ENCODE data around the gene MYO1D. TPM values are rescaled to one million over a fixed set of nuclear protein-coding genes. Genes with fewer than 3 reads are reported as not detected.
A peak's percentile ranks its signal among the peaks of the same experiment; 100 is the strongest.

MYO1D gene
- total and polyA plus RNA-seq, 9 donors: 20.9 to 62.2 (median 53.8) TPM

DNA sequence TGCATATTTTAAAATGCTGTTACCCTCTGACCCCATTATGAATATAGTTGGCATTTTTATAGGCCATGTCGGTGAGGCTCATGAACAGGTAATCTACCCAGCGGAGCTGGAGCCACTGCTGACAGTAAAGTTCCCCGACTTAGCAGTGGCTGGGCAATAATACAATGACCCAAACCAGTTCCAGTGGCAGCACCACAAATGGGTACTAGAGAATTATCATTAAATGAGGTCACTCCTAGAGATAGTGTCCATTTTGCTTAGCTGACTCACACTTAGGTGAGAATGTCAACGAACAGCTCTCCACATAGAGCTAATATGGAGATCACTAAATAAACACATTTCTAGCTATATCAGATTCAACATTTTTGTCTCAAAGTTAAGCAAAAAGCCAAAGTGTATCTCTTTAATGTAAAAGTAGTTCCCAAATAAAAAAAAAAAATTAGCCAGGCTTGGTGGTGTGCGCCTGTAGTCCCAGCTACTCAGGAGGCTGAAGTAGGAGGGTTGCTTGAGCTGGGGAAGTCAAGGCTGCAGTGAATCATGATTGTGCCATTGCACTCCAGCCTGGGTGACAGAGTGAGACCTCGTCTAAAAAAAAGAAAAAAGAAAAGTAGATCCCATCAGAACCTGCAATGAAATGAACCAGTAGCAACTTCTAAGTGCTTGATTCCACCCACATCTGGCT is 7.4 kb downstream of the MYO1D start:
- H3K27me3 ChIP-seq: no peaks in the 10 kb centered on the region
- intact Hi-C loops (cut with DNase I): loop anchor here in 1 of 4 donors (5.0 to 10.0 kb wide), 3 partner anchors 45 to 125 kb away; partner anchors contain the start of gene SPACA3
- peaks cover 15% of the 10 kb centered on the region for H3K4me1 ChIP-seq (ENCODE audit: insufficient read depth)
- 72 to 80% (median 75%) methylated on average over 6 of the region's 6 CpGs for WGBS, 3 donors
- DNase-seq: no peak
- peak overlapping the region in 1 of 2 donors; percentile 9 for H3K27ac ChIP-seq
- no peaks in the 10 kb centered on the region for H3K36me3 ChIP-seq
- no peak overlapping the region for H3K4me3 ChIP-seq
- TF ChIP-seq, protein P1, sequence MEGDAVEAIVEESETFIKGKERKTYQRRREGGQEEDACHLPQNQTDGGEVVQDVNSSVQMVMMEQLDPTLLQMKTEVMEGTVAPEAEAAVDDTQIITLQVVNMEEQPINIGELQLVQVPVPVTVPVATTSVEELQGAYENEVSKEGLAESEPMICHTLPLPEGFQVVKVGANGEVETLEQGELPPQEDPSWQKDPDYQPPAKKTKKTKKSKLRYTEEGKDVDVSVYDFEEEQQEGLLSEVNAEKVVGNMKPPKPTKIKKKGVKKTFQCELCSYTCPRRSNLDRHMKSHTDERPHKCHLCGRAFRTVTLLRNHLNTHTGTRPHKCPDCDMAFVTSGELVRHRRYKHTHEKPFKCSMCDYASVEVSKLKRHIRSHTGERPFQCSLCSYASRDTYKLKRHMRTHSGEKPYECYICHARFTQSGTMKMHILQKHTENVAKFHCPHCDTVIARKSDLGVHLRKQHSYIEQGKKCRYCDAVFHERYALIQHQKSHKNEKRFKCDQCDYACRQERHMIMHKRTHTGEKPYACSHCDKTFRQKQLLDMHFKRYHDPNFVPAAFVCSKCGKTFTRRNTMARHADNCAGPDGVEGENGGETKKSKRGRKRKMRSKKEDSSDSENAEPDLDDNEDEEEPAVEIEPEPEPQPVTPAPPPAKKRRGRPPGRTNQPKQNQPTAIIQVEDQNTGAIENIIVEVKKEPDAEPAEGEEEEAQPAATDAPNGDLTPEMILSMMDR (IDR thresholded peaks at IDR 0.05): no peak
- TF ChIP-seq POLR2A (IDR thresholded peaks at IDR 0.05) (no peak), EP300 (IDR thresholded peaks at IDR 0.05) (no peak)
- H3K9me3 ChIP-seq: no peaks in the 10 kb centered on the region

DNA sequence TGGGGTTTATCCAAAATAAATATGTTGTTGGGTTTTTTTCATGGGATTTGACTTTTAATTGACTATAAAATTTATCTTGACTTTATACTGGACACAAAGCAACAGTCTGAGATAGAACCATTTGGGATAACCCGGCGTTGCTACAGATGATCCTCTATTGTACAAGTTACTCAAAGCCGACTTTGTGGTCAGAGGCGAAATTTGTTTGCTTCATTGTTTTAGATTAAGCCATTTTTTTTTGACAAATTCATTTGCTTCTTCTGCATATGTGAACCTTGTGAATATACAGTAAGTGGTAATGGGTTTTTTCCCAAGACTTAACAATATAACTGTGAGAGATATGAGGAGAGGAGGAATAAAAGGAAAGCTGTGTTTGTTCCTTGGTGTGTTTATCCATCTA is 11.8 kb downstream of the MYO1D start:
- intact Hi-C loops (cut with DNase I): loop anchor here in 1 of 4 donors (5.0 kb wide), 1 partner anchor 82 kb away; no protein-coding TSS in a partner anchor
- no peaks in the 10 kb centered on the region for H3K27me3 ChIP-seq
- H3K36me3 ChIP-seq: no peaks in the 10 kb centered on the region
- no peaks in the 10 kb centered on the region for H3K9me3 ChIP-seq
- no peak overlapping the region for H3K4me3 ChIP-seq
- TF ChIP-seq EP300 (IDR thresholded peaks at IDR 0.05) (no peak), POLR2A (IDR thresholded peaks at IDR 0.05) (no peak)
- TF ChIP-seq, protein P1 (IDR thresholded peaks at IDR 0.05): no peak
- no peak for DNase-seq
- H3K27ac ChIP-seq: no peak overlapping the region
- H3K4me1 ChIP-seq (ENCODE audit: insufficient read depth): peaks cover 11% of the 10 kb centered on the region
- WGBS, 3 donors: 96 to 97% (median 96%) methylated on average over 4 of the region's 4 CpGs

- intact Hi-C loops (cut with DNase I): loop anchor here in 1 of 4 donors (5.0 kb wide), 1 partner anchor 36 kb away; no protein-coding TSS in a partner anchor
These were observed 13.4 kb downstream of the MYO1D start for GRCh38 chr17:32863559-32863958.

GRCh38 chr17:32862940-32863339 is 14.0 kb downstream of the MYO1D start:
- H3K4me3 ChIP-seq: no peak overlapping the region
- intact Hi-C loops (cut with DNase I): loop anchor here in 1 of 4 donors (5.0 kb wide), 1 partner anchor 36 kb away; no protein-coding TSS in a partner anchor
- no peaks in the 10 kb centered on the region for H3K36me3 ChIP-seq
- TF ChIP-seq EP300 (IDR thresholded peaks at IDR 0.05) (no peak), POLR2A (IDR thresholded peaks at IDR 0.05) (no peak)
- TF ChIP-seq, protein P1 (IDR thresholded peaks at IDR 0.05): no peak
- DNase-seq: no peak
- no peak overlapping the region for H3K27ac ChIP-seq
- 93 to 100% (median 94%) methylated on average over 2 of the region's 2 CpGs for WGBS, 3 donors
- H3K27me3 ChIP-seq: no peaks in the 10 kb centered on the region
- peaks cover 8% of the 10 kb centered on the region for H3K4me1 ChIP-seq (ENCODE audit: insufficient read depth)
- H3K9me3 ChIP-seq: no peaks in the 10 kb centered on the region

More at GRCh38 chr17:32863559-32863958, 13.4 kb downstream of the MYO1D start:
- Histone ChIP-seq H3K27ac (no peak overlapping the region), H3K36me3 (no peaks in the 10 kb centered on the region), H3K4me3 (no peak overlapping the region), H3K27me3 (no peaks in the 10 kb centered on the region), H3K9me3 (no peaks in the 10 kb centered on the region), H3K4me1 (ENCODE audit: insufficient read depth) (peaks cover 8% of the 10 kb centered on the region)
- TF ChIP-seq, protein P1 (IDR thresholded peaks at IDR 0.05): no peak
- TF ChIP-seq EP300 (IDR thresholded peaks at IDR 0.05): no peak
- WGBS, 3 donors: 3 to 15% (median 10%) methylated on average over 1 of the region's 1 CpG
- DNase-seq: no peak
